A172 (cell line): ENCODE results near the gene RAD23B. TPM values are rescaled to one million over a fixed set of nuclear protein-coding genes. Genes with fewer than 3 reads are reported as not detected.
"Not testable (repeated sequence)": the region's sequence is repeated elsewhere in the genome, so short reads cannot be mapped to it uniquely, and the experiment has no call there.

Source experiments
- DNase-seq: peaks from one replicate; pipeline ENCODE4 v3.0.0-alpha.2; 2015; ENCODE audit warnings: low spot score
- total RNA-seq: library from RNA; depleted of rRNA; stranded (reverse); fragments of >200 nt; shearing (Covaris generic); gene quantifications from 2 replicates; pipeline ENCODE4 v1.2.3, GENCODE V29; 2014

Gene RAD23B
- total RNA-seq, 1 experiment from 2014 or later, result 135 TPM

- no peak for DNase-seq
Observed at GRCh38 chr9:107292821-107293542, 9.9 kb downstream of the RAD23B start.

GRCh38 chr9:107293543-107294085 lies 10.5 kb downstream of the RAD23B start:
- no peak for DNase-seq

DNA sequence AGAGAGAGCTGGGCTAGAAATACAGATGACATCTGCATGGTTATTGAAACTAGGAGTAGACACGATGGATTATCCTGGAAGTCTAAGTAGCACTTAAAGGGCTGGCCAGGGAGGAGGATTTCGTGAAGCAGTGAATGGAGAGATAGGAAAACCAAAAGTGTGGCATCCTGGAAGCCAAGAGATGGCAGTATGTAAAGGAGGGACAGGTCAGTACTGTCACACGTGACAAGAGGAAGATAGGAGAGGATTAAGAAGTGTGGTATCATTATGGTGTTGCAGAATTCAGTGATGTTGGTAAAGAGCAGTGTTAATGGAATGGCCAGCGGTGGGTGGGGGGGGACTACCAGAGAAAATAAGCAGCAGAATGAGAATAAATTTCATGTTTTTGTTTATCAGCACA lies 11.7 kb downstream of the RAD23B start:
- no peak for DNase-seq

DNA sequence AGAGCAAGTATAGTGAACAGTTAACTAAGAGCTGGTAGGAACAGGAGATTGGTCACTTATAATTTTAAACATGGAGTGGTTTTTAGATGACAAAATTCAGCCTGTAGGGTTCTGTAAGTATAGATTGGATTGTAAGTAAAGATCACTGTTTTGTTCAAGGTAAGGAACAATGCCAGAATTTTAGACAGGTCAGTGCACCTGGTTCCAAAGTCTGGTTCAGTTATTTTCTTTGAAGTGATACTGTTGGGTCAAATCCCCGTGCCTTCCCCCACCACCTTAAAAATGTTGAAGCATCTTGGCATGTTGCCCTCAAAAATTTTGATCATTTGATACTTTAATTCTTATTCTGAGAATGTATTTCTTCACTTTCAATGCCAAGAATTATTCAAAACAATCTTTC lies 12.9 kb downstream of the RAD23B start:
- no peak for DNase-seq

DNA sequence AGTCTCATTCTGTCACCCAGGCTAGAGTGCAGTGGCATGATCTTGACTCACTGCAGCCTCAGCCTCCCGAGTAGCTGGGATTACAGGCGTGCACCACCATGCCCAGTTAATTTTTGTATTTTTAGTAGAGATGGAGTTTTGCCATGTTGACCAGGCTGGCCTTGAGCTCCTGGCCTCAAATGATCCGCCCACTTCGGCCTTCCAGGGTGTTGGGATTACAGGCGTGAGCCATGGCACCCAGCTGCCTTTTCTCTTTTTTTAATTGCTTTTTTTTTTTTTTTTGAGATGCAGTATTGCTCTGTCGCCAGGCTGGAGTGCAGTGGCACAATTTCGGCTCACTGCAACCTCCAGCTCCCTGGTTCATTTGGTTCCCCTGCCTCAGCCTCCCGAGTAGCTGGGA lies 13.5 kb downstream of the RAD23B start:
- DNase-seq, result not testable (repeated sequence)

DNA sequence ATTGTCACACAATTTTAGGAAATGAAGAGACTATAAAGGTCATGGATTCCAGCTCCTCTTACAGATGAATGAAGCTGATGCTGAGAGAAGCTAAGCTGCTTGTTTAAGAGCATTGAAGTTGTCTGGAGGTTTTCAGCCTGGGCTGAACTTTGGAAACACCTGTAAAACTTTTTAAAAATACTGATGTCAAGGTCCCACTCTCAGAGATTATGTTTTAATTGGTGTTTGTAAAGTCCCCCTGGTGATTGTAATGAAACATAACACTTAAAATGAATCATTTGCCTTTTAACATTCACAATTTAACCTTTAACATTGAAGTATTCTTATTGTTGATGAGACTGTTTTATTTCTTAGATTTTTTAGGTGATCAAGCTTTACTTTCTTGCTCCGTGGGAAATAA lies 16.4 kb downstream of the RAD23B start:
- DNase-seq, result no peak

GRCh38 chr9:107306308-107306707 lies 23.2 kb downstream of the RAD23B start:
- DNase-seq, result no peak

DNA sequence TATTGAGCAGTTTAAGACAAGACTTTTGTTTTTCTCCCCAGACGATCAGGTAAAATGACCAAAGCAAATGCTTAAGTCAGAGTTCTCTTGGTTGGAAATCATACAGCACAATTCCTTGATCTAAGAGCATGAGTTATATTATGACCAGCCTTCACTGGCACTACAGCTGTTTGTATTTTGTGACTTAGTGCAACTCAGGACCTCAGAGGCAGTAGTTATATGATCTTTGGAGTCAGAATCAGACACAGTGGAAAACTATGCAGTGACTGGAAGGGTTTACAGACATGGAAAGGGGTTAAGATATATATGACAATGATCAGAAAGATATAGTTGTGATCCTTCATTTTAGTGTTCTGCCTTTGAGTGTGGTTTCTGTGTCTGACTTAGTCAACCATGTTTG lies 24.3 kb downstream of the RAD23B start:
- no peak for DNase-seq

DNA sequence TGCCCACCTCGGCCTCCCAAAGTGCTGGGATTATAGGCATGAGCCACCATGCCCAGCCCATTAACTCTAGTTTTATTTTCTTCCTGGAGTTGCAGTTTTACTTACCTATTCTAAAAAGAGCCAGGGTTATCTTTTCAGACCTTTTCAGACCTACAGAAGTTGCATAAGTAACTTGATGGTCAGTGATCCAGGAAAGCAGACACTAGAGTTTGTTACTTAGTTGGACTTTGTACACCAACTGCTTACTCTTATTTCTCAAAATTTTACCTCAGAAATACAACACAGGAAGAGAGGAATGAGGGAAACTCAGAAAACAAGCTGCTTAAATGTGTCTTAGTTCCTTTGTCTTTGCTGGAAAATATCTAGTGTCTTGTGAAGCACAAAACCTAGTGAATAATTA lies 25.4 kb downstream of the RAD23B start:
- DNase-seq, result no peak

- no peak for DNase-seq
Observed at GRCh38 chr9:107309271-107309670, 26.2 kb downstream of the RAD23B start.

DNA sequence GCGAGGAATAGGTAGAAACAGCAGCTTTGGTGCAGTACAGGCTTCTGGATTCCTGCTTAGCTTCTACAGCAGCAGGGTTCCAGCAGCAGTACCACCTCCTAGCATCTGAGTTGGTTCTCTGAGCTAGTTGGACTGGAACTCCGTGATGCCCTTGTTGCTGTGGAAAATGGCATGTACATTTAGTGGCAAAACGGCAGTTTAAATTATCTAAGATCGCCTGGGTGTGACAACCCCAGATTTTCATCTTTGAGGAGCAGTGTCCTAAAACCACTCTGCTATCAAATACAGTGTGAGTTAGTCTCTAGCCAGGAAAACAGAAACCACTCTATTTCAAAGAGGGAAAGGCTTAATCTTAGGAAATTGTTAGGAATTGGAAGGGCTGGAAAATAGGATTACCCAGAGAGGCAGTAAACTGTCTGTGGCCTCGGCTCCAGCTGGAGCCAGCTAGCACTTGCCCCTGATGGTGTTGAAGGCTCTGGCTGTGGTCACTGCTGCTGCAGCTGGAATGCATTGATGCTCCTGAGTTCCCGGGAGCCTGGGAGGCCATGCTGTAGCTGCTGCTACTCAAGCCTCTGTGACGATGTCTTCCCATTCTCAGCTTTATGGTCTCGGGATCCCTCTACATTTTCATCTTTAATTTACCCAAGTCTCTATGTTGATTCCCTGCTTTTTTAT lies 29.4 kb downstream of the RAD23B start:
- no peak for DNase-seq

DNA sequence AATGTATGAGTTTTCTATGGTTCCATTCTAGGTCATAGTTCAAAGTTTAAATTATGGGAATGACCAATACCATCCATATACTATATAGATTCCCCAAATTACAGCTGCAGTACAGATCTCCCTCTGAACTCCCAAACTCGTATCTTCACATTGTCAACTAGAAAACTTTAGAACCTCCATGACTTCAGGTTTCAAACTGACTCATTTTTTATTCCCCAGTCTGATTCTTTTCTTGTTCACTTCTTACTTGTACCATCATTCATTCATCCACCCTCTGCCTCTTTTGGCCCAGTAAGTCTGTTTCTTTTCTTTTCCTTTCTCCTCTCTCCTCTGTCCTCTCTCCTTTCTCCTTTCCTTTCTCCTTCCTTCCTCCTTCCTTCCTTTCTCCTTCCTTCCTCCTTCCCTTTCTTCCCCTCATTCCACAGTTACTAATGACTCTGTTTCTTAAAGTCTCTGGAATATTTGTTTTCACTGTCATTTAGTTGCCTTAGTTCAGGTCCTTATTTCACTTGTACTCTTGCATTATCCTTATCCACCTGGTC lies 30.5 kb downstream of the RAD23B start:
- no peak for DNase-seq

- DNase-seq, result no peak
Observed at GRCh38 chr9:107314763-107315162, 31.7 kb downstream of the RAD23B start.

- no peak for DNase-seq
Observed at GRCh38 chr9:107316795-107317661, 33.9 kb downstream of the RAD23B start.

- DNase-seq, result no peak
Observed at GRCh38 chr9:107322643-107323042, 39.6 kb downstream of the RAD23B start.

- DNase-seq, result no peak
Observed at GRCh38 chr9:107323836-107324585, 40.9 kb downstream of the RAD23B start.

- no peak for DNase-seq
Observed at GRCh38 chr9:107325842-107326241, 42.8 kb downstream of the RAD23B start.

- DNase-seq, result no peak
Observed at GRCh38 chr9:107328510-107328909, 45.4 kb downstream of the RAD23B start.

- DNase-seq, result no peak
Observed at GRCh38 chr9:107330420-107330819, 47.3 kb downstream of the RAD23B start.

GRCh38 chr9:107332883-107333282 lies 49.8 kb downstream of the RAD23B start:
- DNase-seq, result no peak

- DNase-seq, result no peak
Observed at GRCh38 chr9:107333363-107333762, 50.3 kb downstream of the RAD23B start.
